H9 (cell line): Measurements from ENCODE around the gene NPLOC4. TPM values are rescaled to one million over a fixed set of nuclear protein-coding genes. Genes with fewer than 3 reads are reported as not detected.

Experiments used
- DNase-seq: peaks from one replicate; pipeline ENCODE4 v3.0.0-alpha.2; 2017
- H2AFZ ChIP-seq: one replicate; pipeline ENCODE4 v1.6.1; 2013; ENCODE audit warnings: mild to moderate bottlenecking, low read length, control low read depth, moderate library complexity
- H2AK5ac ChIP-seq: 2 replicates; pipeline ENCODE4 v1.6.1; 2013; ENCODE audit warnings: low read length, control low read depth, mixed read lengths; ENCODE audit not compliant: insufficient read length
- H2BK120ac ChIP-seq: one replicate; pipeline ENCODE4 v1.6.1; 2013; ENCODE audit warnings: low read depth, mild to moderate bottlenecking, low read length, control low read depth, inconsistent platforms; ENCODE audit not compliant: poor library complexity, severe bottlenecking
- H2BK12ac ChIP-seq: 2 replicates; pipeline ENCODE4 v1.6.1; 2013; ENCODE audit warnings: low read length, control low read depth, mixed read lengths, low read depth; ENCODE audit not compliant: insufficient read length
- H2BK15ac ChIP-seq: 2 replicates; pipeline ENCODE4 v1.6.1; 2013; ENCODE audit warnings: low read depth, low read length, control low read depth
- H2BK20ac ChIP-seq: one replicate; pipeline ENCODE4 v1.6.1; 2013; ENCODE audit warnings: low read depth, mild to moderate bottlenecking, low read length, control low read depth, inconsistent platforms; ENCODE audit not compliant: poor library complexity, severe bottlenecking
- H2BK5ac ChIP-seq: 2 replicates; pipeline ENCODE4 v1.6.1; 2013; ENCODE audit warnings: low read length, control low read depth, mixed read lengths; ENCODE audit not compliant: insufficient read length
- H3K14ac ChIP-seq: 2 replicates; pipeline ENCODE4 v1.6.1; 2013; ENCODE audit warnings: low read length, control low read depth; ENCODE audit not compliant: insufficient read depth
- H3K18ac ChIP-seq: 2 replicates; pipeline ENCODE4 v1.6.1; 2013; ENCODE audit warnings: low read depth, mild to moderate bottlenecking, mixed read lengths, low read length, control low read depth; ENCODE audit not compliant: insufficient read length
- H3K23ac ChIP-seq: 2 replicates; pipeline ENCODE4 v1.6.1; 2013; ENCODE audit warnings: low read length, control low read depth, mixed read lengths, low read depth; ENCODE audit not compliant: insufficient read length
- H3K23me2 ChIP-seq: 2 replicates; pipeline ENCODE4 v1.6.1; 2013; ENCODE audit warnings: low read depth, mild to moderate bottlenecking, mixed read lengths, low read length, control low read depth; ENCODE audit not compliant: insufficient read length, poor library complexity, severe bottlenecking
- H3K27ac ChIP-seq: 2 replicates; pipeline ENCODE4 v1.5.1; 2013; ENCODE audit warnings: low read length, control low read depth, mixed read lengths, low read depth; ENCODE audit not compliant: insufficient read length
- H3K27me3 ChIP-seq: 2 replicates; pipeline ENCODE4 v1.6.1; 2013; ENCODE audit warnings: low read length, control low read depth, inconsistent platforms; ENCODE audit not compliant: insufficient read depth
- H3K4ac ChIP-seq: 2 replicates; pipeline ENCODE4 v1.6.1; 2013; ENCODE audit warnings: low read depth, mild to moderate bottlenecking, control low read depth, inconsistent platforms, low read length, moderate library complexity
- H3K4me1 ChIP-seq: 2 replicates; pipeline ENCODE4 v1.6.1; 2013; ENCODE audit warnings: low read length, control low read depth, inconsistent platforms; ENCODE audit not compliant: insufficient read depth
- H3K4me2 ChIP-seq: 2 replicates; pipeline ENCODE4 v1.6.1; 2013; ENCODE audit warnings: low read length, control low read depth, mixed read lengths; ENCODE audit not compliant: insufficient read length, insufficient read depth
- H3K56ac ChIP-seq: 2 replicates; pipeline ENCODE4 v1.6.1; 2013; ENCODE audit warnings: low read depth, mild to moderate bottlenecking, mixed read lengths, low read length, control low read depth; ENCODE audit not compliant: insufficient read length
- H3K79me1 ChIP-seq: 2 replicates; pipeline ENCODE4 v1.6.1; 2013; ENCODE audit warnings: low read depth, mild to moderate bottlenecking, moderate library complexity, low read length, control low read depth, inconsistent platforms; ENCODE audit not compliant: insufficient read depth, poor library complexity, severe bottlenecking
- H3K79me2 ChIP-seq: 2 replicates; pipeline ENCODE4 v1.6.1; 2013; ENCODE audit warnings: low read length, control low read depth, inconsistent platforms; ENCODE audit not compliant: insufficient read depth
- H3K9ac ChIP-seq: 2 replicates; pipeline ENCODE4 v1.6.1; 2013; ENCODE audit warnings: low read length, control low read depth, mixed read lengths; ENCODE audit not compliant: insufficient read length; ENCODE audit errors: extremely low read depth
- H3K9me3 ChIP-seq: one replicate; pipeline ENCODE4 v1.6.1; 2013; ENCODE audit warnings: low read depth, low read length, inconsistent platforms; ENCODE audit not compliant: control insufficient read depth
- H3T11ph ChIP-seq: one replicate; pipeline ENCODE4 v1.6.1; 2013; ENCODE audit warnings: mild to moderate bottlenecking, low read length, control low read depth, inconsistent platforms
- H4K20me1 ChIP-seq: one replicate; pipeline ENCODE4 v1.6.1; 2013; ENCODE audit not compliant: control insufficient read depth, insufficient read length, insufficient read depth
- H4K5ac ChIP-seq: 2 replicates; pipeline ENCODE4 v1.6.1; 2013; ENCODE audit warnings: low read depth, mild to moderate bottlenecking, mixed read lengths, low read length, control low read depth; ENCODE audit not compliant: insufficient read length
- H4K8ac ChIP-seq: replicated peaks from 2 replicates; pipeline ENCODE4 v1.6.1; 2013; ENCODE audit warnings: low read length, control low read depth, mixed read lengths, low read depth; ENCODE audit not compliant: insufficient read length
- H4K91ac ChIP-seq: 2 replicates; pipeline ENCODE4 v1.6.1; 2013; ENCODE audit warnings: low read depth, mild to moderate bottlenecking, moderate library complexity, mixed read lengths, low read length, control low read depth; ENCODE audit not compliant: insufficient read length
- H3K27ac Mint-ChIP-seq, 3 experiments: 2 replicates in 2 of 3; 3 replicates in 1 of 3; pipeline ENCODE4 v1.8.0; 2020 to 2021; ENCODE audit warnings: mixed read lengths in 3 of 3, mild to moderate bottlenecking in 1 of 3, moderate library complexity in 1 of 3
- H3K27me3 Mint-ChIP-seq: 2 replicates; pipeline ENCODE4 v1.8.0; 2021; ENCODE audit warnings: low read depth, mild to moderate bottlenecking, moderate library complexity, mixed read lengths
- H3K36me3 Mint-ChIP-seq, 3 experiments: 2 replicates in 2 of 3; 3 replicates in 1 of 3; pipeline ENCODE4 v1.8.0; 2020 to 2021; ENCODE audit warnings: low read depth in 3 of 3, mixed read lengths in 3 of 3; ENCODE audit not compliant: insufficient read depth in 1 of 3
- H3K4me1 Mint-ChIP-seq, 2 experiments: 2 replicates each; pipeline ENCODE4 v1.8.0; 2020; ENCODE audit warnings: mixed read lengths in 2 of 2
- H3K4me3 Mint-ChIP-seq, 2 experiments: 2 replicates in 1 of 2; 3 replicates in 1 of 2; pipeline ENCODE4 v1.8.0; 2020 to 2021; ENCODE audit warnings: mild to moderate bottlenecking in 2 of 2, mixed read lengths in 2 of 2, moderate library complexity in 1 of 2
- H3K9me3 Mint-ChIP-seq, 2 experiments: 2 replicates in 1 of 2; 3 replicates in 1 of 2; pipeline ENCODE4 v1.8.0; 2020; ENCODE audit warnings: mild to moderate bottlenecking in 2 of 2, mixed read lengths in 2 of 2, moderate library complexity in 1 of 2
- CTCF ChIP-seq: fragments of 200-600 bp; sonication (generic); conservative IDR thresholded peaks from 3 replicates; pipeline ENCODE4 v1.8.0; 2021; ENCODE audit warnings: antibody characterized with exemption, mild to moderate bottlenecking
- WGBS: extraction: QIAGEN DNeasy Blood & Tissue Kit; methylation state at CpG from one replicate; pipeline ENCODE4 v1.1.7; 2013; ENCODE audit warnings: missing lambda C conversion rate, low lambda C conversion rate, mixed read lengths; ENCODE audit not compliant: insufficient read length; ENCODE audit errors: extremely low coverage; 5-methylcytosine and 5-hydroxymethylcytosine counted together
- total RNA-seq: library from RNA; stranded (reverse); gene quantifications from 2 replicates; pipeline ENCODE4 v1.2.1, GENCODE V29; 2021

The NPLOC4 gene
- total RNA-seq, 1 experiment from 2014 or later: 103 TPM

GRCh38 chr17:81578038-81578441 is 58.9 kb downstream of the NPLOC4 start:
- no peak overlapping the region for H3K27ac ChIP-seq
- H3K27ac Mint-ChIP-seq: peak overlapping the region; percentile 57 to 93 (median 74); a peak in 5 of 7 replicates
- no peak overlapping the region for H4K91ac ChIP-seq
- H2BK15ac ChIP-seq: no peak overlapping the region
- H2BK12ac ChIP-seq: no peak overlapping the region
- no peak overlapping the region for H3K23ac ChIP-seq
- no peak overlapping the region for H2AK5ac ChIP-seq
- no peak overlapping the region for H3K18ac ChIP-seq
- no CpG with 5 or more reads among the region's 10 CpGs for WGBS
- peaks cover 2% of the 10 kb centered on the region for H4K20me1 ChIP-seq
- no peak overlapping the region for H2BK120ac ChIP-seq
- H2AFZ ChIP-seq: no peak overlapping the region
- no peaks in the 10 kb centered on the region for H3K4me1 ChIP-seq
- H3K27me3 Mint-ChIP-seq: peaks cover 3% of the 10 kb centered on the region
- H3K27me3 ChIP-seq: no peaks in the 10 kb centered on the region
- no peak overlapping the region for H3T11ph ChIP-seq
- no peak overlapping the region for H4K8ac ChIP-seq
- H3K23me2 ChIP-seq: no peaks in the 10 kb centered on the region
- H3K9me3 ChIP-seq: no peaks in the 10 kb centered on the region
- no peaks in the 10 kb centered on the region for H3K9me3 Mint-ChIP-seq
- no peak for TF ChIP-seq CTCF
- H3K79me2 ChIP-seq: no peaks in the 10 kb centered on the region
- H3K4me1 Mint-ChIP-seq: no peaks in the 10 kb centered on the region
- H3K56ac ChIP-seq: no peak overlapping the region
- H3K4me2 ChIP-seq: no peak overlapping the region
- H2BK20ac ChIP-seq: no peak overlapping the region
- no peak overlapping the region for H2BK5ac ChIP-seq
- H3K4me3 Mint-ChIP-seq: no peak overlapping the region
- DNase-seq: peak; percentile 24
- no peaks in the 10 kb centered on the region for H3K79me1 ChIP-seq
- H3K9ac ChIP-seq: no peak overlapping the region
- H3K4ac ChIP-seq: no peak overlapping the region
- peaks cover 22 to 81% (median 72%) of the 10 kb centered on the region in 3 experiments for H3K36me3 Mint-ChIP-seq
- H3K14ac ChIP-seq: no peak overlapping the region
- H4K5ac ChIP-seq: no peak overlapping the region
